ENCODE measurements around the gene PRPS2. TPM values are rescaled to one million over a fixed set of nuclear protein-coding genes. Genes with fewer than 3 reads are reported as not detected.
A peak's percentile ranks its signal among the peaks of the same experiment; 100 is the strongest.

The PRPS2 gene
- total RNA-seq: 10 to 100 TPM; 15.1 to 15.2 TPM
- long read RNA-seq, donor 1, partial matches to known transcripts: 0 of 3 reads
- long read RNA-seq, donor 1, other reads (novel, unspliced or antisense): 0 of 3 reads
- long read RNA-seq, donor 2, transcript PRPS2-202 (7 exons, 2,511 nt): major isoform, 10 of 15 reads
- long read RNA-seq, donor 2, partial matches to known transcripts: 4 of 15 reads
- long read RNA-seq, donor 2, other reads (novel, unspliced or antisense): 0 of 15 reads

- intact Hi-C loops (cut with DNase I): no loop called here
- DNase-seq (ENCODE audit: low spot score): peak; percentile 86
These were observed at the start of gene PRPS2 for GRCh38 chrX:12791257-12792228. TSS of gene PRPS2 (plus strand) at chrX:12791412. CDS start at chrX:12791498, 86 bp downstream.

- intact Hi-C loops (cut with DNase I): loop anchor here in 1 of 2 donors (2.0 kb wide), 1 partner anchor 73 kb away; no protein-coding TSS in a partner anchor
- no peak for DNase-seq (ENCODE audit: low spot score)
These were observed 49.8 kb upstream of the PRPS2 start for GRCh38 chrX:12741416-12741815.

DNA sequence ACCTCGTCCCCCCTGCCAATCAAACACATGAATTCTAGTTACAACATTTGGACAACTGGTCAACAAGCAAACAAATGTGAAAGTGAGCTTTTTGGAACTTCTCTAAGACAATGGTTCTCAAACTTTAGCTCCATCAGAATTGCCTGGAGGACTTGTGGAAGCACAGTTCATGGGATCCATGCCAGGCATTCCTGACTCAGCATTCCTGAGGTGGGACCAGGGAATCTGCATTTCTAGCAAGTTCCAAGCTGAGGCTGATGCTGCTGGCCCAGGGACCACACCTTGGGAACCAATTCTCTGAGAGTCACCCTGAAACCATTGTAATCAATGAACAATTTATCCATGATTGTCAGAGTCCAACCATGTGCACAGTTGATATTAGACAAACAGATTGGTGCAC lies 43.8 kb upstream of the PRPS2 start:
- no peak for DNase-seq (ENCODE audit: low spot score)
- intact Hi-C loops (cut with DNase I): no loop called here

- intact Hi-C loops (cut with DNase I): no loop called here
- no peak for DNase-seq (ENCODE audit: low spot score)
These were observed 39.3 kb upstream of the PRPS2 start for GRCh38 chrX:12751887-12752286.

DNA sequence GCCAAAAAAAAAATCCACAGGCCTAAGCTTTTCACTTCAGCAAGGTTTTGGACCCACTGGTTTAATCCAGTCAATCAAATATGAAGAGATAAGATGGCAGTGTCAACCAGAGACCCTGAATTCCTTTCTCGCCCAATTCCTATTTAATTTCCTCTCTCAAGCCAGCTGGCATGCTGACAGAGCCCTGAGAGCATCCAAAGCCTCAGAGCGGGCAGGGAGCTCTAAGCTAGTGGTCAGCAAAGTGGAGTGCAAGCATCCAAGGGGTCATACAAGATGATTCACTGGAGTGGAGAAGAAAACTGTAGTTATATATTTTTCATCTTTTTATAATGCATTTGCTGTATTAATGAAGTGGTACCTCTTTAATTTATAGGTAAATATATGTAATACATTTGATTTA lies 37.8 kb upstream of the PRPS2 start:
- intact Hi-C loops (cut with DNase I): no loop called here
- no peak for DNase-seq (ENCODE audit: low spot score)

GRCh38 chrX:12758291-12758690 lies 32.9 kb upstream of the PRPS2 start:
- intact Hi-C loops (cut with DNase I): no loop called here
- no peak for DNase-seq (ENCODE audit: low spot score)

DNA sequence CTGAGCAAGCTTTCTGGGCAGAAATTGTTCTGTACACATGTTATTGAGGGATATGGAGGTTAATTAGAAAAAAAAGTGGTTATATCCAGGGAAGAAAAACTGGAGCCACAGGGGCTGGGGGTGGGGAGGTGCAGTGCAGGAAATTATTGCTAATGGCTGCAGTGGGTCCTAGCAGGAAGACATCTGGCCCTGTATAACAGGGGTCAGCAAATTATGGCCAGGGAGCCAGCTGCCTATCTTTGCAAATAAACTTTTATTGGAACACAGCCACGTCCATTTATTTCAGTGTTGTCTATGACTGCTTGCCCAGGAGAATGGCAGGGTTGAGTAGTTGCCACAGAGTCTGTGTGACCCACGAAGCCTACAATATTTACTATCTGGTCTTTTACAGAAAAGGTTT lies 23.4 kb upstream of the PRPS2 start:
- no peak for DNase-seq (ENCODE audit: low spot score)
- intact Hi-C loops (cut with DNase I): no loop called here

- intact Hi-C loops (cut with DNase I): no loop called here
- DNase-seq (ENCODE audit: low spot score): no peak
These were observed 22.7 kb upstream of the PRPS2 start for GRCh38 chrX:12768491-12768890.

- intact Hi-C loops (cut with DNase I): no loop called here
- DNase-seq (ENCODE audit: low spot score): no peak
These were observed 20.8 kb upstream of the PRPS2 start for GRCh38 chrX:12770440-12770839.

- DNase-seq (ENCODE audit: low spot score): peak; percentile 87
- intact Hi-C loops (cut with DNase I): no loop called here
These were observed 19.7 kb upstream of the PRPS2 start for GRCh38 chrX:12771445-12772069.

GRCh38 chrX:12777670-12778069 lies 13.5 kb upstream of the PRPS2 start:
- no peak for DNase-seq (ENCODE audit: low spot score)
- intact Hi-C loops (cut with DNase I): no loop called here

GRCh38 chrX:12779534-12779933 lies 11.7 kb upstream of the PRPS2 start:
- intact Hi-C loops (cut with DNase I): no loop called here
- no peak for DNase-seq (ENCODE audit: low spot score)

DNA sequence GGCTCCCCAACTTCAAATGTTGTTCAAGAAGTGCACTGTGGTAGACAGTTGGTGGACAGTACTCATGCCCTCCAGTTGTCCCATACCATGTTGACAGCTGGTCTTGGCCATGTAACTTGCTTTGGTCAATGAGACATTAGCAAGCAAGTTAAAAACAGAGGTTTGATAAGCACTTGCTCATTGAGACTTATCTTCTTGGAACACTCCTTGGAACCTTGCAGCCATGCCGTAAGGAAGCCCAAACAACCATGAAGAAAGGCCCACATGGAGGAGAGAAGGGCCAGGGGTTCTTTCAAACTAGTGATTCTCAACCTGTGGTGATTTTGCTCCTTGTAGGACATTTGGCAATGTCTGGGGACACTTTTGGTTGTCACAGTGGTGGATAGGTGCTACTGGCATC lies 2.6 kb upstream of the PRPS2 start:
- intact Hi-C loops (cut with DNase I): no loop called here
- DNase-seq (ENCODE audit: low spot score): no peak

- no peak for DNase-seq (ENCODE audit: low spot score)
- intact Hi-C loops (cut with DNase I): no loop called here
These were observed 1.2 kb upstream of the PRPS2 start for GRCh38 chrX:12789976-12790375.

- DNase-seq (ENCODE audit: low spot score): no peak
- intact Hi-C loops (cut with DNase I): no loop called here
These were observed 341 bp upstream of the PRPS2 start for GRCh38 chrX:12790885-12791256.

- no peak for DNase-seq (ENCODE audit: low spot score)
- intact Hi-C loops (cut with DNase I): no loop called here
These were observed 1.5 kb downstream of the PRPS2 start for GRCh38 chrX:12792711-12793110.

GRCh38 chrX:12794654-12795053 lies 3.4 kb downstream of the PRPS2 start:
- intact Hi-C loops (cut with DNase I): no loop called here
- no peak for DNase-seq (ENCODE audit: low spot score)

- no peak for DNase-seq (ENCODE audit: low spot score)
- intact Hi-C loops (cut with DNase I): no loop called here
These were observed 7.4 kb downstream of the PRPS2 start for GRCh38 chrX:12798601-12799000.

- intact Hi-C loops (cut with DNase I): no loop called here
- no peak for DNase-seq (ENCODE audit: low spot score)
These were observed 7.9 kb downstream of the PRPS2 start for GRCh38 chrX:12799118-12799517.

- DNase-seq (ENCODE audit: low spot score): no peak
- intact Hi-C loops (cut with DNase I): no loop called here
These were observed 11.5 kb downstream of the PRPS2 start for GRCh38 chrX:12802741-12803140.

Data from posterior vena cava (tissue), 2 donors.